Measurements from ENCODE around the gene ACTR1B.
"Not testable (repeated sequence)": the region's sequence is repeated elsewhere in the genome, so short reads cannot be mapped to it uniquely, and the experiment has no call there.

DNA sequence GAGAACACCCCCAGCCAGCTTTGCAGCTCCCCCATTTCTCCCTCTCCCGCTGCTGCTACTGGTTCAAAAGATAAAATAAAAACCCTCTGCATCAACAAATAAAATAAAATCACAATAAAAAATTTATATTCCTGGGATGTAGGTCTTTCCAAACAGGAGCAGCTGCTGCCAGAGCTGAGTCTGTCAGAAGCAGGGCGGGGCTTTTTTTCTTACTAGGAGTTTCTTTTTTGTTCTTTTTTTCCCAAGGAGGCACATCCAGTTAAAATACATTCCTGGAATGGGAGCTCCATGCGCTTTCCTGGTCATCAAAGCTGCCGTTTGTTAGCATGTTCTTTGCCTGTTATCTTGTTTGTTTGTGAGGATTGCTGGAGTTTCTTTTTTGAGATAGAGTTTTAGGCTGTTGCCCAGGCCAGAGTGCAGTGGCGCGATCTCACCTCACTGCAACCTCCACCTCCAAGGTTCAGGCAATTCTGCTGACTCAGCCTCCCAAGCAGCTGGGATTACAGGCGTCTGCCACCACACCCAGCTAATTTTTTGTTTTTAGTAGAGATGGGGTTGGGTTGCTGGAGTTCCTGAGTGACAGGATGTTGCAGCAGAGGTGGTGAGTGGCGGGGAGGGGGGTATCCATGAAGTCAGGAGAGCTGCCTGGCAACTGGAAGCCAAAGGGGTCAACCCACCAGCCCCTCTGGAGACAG is 38.3 kb downstream of the ACTR1B start:
- TF ChIP-seq POLR2A (IDR thresholded peaks at IDR 0.05; ENCODE audit: extremely low read depth, insufficient read length); MYC (IDR thresholded peaks at IDR 0.05; ENCODE audit: low read depth, low read length): not testable (repeated sequence)
- TF ChIP-seq, protein P1, sequence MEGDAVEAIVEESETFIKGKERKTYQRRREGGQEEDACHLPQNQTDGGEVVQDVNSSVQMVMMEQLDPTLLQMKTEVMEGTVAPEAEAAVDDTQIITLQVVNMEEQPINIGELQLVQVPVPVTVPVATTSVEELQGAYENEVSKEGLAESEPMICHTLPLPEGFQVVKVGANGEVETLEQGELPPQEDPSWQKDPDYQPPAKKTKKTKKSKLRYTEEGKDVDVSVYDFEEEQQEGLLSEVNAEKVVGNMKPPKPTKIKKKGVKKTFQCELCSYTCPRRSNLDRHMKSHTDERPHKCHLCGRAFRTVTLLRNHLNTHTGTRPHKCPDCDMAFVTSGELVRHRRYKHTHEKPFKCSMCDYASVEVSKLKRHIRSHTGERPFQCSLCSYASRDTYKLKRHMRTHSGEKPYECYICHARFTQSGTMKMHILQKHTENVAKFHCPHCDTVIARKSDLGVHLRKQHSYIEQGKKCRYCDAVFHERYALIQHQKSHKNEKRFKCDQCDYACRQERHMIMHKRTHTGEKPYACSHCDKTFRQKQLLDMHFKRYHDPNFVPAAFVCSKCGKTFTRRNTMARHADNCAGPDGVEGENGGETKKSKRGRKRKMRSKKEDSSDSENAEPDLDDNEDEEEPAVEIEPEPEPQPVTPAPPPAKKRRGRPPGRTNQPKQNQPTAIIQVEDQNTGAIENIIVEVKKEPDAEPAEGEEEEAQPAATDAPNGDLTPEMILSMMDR (IDR thresholded peaks at IDR 0.05; ENCODE audit: low read depth, low read length): not testable (repeated sequence)

Measured in NB4 (cell line).